Measurements from ENCODE around the gene ACOT11. TPM values are rescaled to one million over a fixed set of nuclear protein-coding genes. Genes with fewer than 3 reads are reported as not detected.

ACOT11 gene
- total RNA-seq, 2 experiments from 2014 or later = 0.50 to 0.91 TPM

- peaks cover 0 to 2% of the 10 kb centered on the region in 2 experiments for H3K27me3 ChIP-seq (ENCODE audit: control insufficient read depth in 1 of 2, insufficient read depth in 2 of 2, low read length in 2 of 2)
- Mint-ChIP-seq H3K9me3 (peaks cover 3% of the 10 kb centered on the region), H3K27me3 (no peaks in the 10 kb centered on the region), H3K4me1 (ENCODE audit: low read depth) (no peaks in the 10 kb centered on the region), H3K27ac (no peak overlapping the region), H3K36me3 (ENCODE audit: low read depth) (no peaks in the 10 kb centered on the region), H3K4me3 (no peak overlapping the region)
- H3K36me3 ChIP-seq (ENCODE audit: insufficient read depth, low read length) = no peaks in the 10 kb centered on the region
- no peaks in the 10 kb centered on the region for H3K9me3 ChIP-seq (ENCODE audit: control insufficient read depth in 1 of 2, insufficient read depth in 1 of 2, low read length in 2 of 2)
- POLR2A ChIA-PET = no interaction called here
- CTCF ChIA-PET = no interaction called here
- intact Hi-C loops (cut with DNase I, micrococcal nuclease) = no loop called here
- no peaks in the 10 kb centered on the region for H3K4me1 ChIP-seq (ENCODE audit: insufficient read depth, low read length)
- H3K4me3 ChIP-seq (ENCODE audit: low read length) = no peak overlapping the region
- TF ChIP-seq CTCF (IDR thresholded peaks at IDR 0.05) = no peak
- H3K27ac ChIP-seq (ENCODE audit: low read depth in 1 of 2, low read length in 2 of 2) = no peak overlapping the region
- DNase-seq = no peak
- no peak for ATAC-seq (ENCODE audit: poor library complexity)
These were observed 11.1 kb downstream of the ACOT11 start for GRCh38 chr1:54559111-54559548.

DNA sequence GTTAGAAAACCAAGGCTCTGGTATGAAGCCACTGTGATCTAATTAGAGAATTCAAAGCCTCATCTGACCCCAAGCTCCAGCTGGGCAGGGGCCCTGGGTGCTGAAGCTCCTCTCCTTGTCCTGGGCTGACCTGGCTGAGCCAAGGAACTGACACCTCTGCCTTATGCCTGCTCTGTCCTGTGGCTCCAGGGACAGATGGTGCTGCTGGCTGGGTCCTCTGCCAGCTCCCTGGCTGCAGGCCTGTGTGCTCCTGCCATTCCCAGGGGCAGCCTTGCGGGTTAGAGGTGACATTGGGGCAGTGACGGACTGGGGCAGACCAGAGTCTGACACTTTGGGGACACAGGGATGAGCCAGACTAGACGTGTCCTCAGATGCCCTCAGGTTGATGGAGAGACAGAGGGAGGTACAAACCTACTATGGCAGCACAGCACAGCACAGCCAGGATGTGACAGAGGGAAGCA, 11.8 kb downstream of the ACOT11 start:
- H3K4me1 ChIP-seq (ENCODE audit: insufficient read depth, low read length) = peaks cover 3% of the 10 kb centered on the region
- POLR2A ChIA-PET = no interaction called here
- peaks cover 0 to 2% of the 10 kb centered on the region in 2 experiments for H3K27me3 ChIP-seq (ENCODE audit: control insufficient read depth in 1 of 2, insufficient read depth in 2 of 2, low read length in 2 of 2)
- no peaks in the 10 kb centered on the region for H3K36me3 ChIP-seq (ENCODE audit: insufficient read depth, low read length)
- intact Hi-C loops (cut with DNase I, micrococcal nuclease) = no loop called here
- no peak overlapping the region for H3K4me3 Mint-ChIP-seq
- H3K27me3 Mint-ChIP-seq = no peaks in the 10 kb centered on the region
- no peaks in the 10 kb centered on the region for H3K36me3 Mint-ChIP-seq (ENCODE audit: low read depth)
- peaks cover 3% of the 10 kb centered on the region for H3K9me3 Mint-ChIP-seq
- no peaks in the 10 kb centered on the region for H3K9me3 ChIP-seq (ENCODE audit: control insufficient read depth in 1 of 2, insufficient read depth in 1 of 2, low read length in 2 of 2)
- ATAC-seq (ENCODE audit: poor library complexity) (no peak), DNase-seq (no peak)
- CTCF ChIA-PET = no interaction called here
- H3K4me3 ChIP-seq (ENCODE audit: low read length) = no peak overlapping the region
- H3K27ac ChIP-seq (ENCODE audit: low read depth in 1 of 2, low read length in 2 of 2) = no peak overlapping the region
- no peaks in the 10 kb centered on the region for H3K4me1 Mint-ChIP-seq (ENCODE audit: low read depth)
- TF ChIP-seq CTCF (IDR thresholded peaks at IDR 0.05) = no peak
- no peak overlapping the region for H3K27ac Mint-ChIP-seq

DNA sequence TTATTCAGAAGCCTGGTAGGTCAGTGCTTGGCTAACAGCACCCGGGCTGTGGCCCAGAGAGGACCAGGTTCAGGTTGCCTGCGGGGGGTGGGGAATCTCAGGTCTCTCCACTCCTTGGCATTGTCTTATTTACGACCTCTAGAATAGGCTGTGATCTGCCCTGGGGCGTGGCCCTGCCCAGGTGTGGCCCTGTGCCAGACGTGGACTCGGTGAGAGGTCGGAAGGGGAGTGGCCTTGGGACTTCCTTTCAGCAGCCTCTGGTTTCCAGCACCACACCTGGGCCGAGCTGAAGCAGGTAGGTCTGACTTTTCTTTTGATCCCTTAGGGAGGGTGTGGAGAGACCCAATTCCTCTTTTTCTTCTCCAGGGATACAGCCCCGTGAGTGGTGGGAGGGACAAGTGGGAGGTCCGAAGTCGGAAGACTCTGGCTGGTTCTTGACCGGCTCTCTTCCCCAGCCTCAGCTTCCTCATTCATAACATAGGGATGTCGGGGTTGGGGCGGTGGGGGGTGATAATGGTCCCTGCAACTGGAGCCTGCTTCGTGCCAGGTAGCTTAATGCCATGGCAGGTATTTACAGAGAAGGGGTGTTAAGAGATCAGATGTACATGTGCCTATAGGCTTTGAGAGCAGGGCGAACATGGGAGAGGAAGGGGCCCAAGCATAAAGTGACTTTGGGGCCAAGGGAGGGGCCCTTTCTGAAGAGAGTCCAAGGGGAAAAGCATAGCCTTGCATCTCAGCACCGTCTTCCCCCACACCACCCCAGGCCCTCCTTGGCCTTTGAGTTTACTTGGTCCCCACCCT, 16.5 kb downstream of the ACOT11 start:
- H3K36me3 ChIP-seq (ENCODE audit: insufficient read depth, low read length) = no peaks in the 10 kb centered on the region
- ATAC-seq (ENCODE audit: poor library complexity) (no peak), DNase-seq (no peak)
- CTCF ChIA-PET = no interaction called here
- no peaks in the 10 kb centered on the region for H3K9me3 ChIP-seq (ENCODE audit: control insufficient read depth in 1 of 2, insufficient read depth in 1 of 2, low read length in 2 of 2)
- H3K27ac ChIP-seq (ENCODE audit: low read depth in 1 of 2, low read length in 2 of 2) = no peak overlapping the region
- H3K4me3 ChIP-seq (ENCODE audit: low read length) = no peak overlapping the region
- no peak for TF ChIP-seq CTCF (IDR thresholded peaks at IDR 0.05)
- peaks cover 0 to 2% of the 10 kb centered on the region in 2 experiments for H3K27me3 ChIP-seq (ENCODE audit: control insufficient read depth in 1 of 2, insufficient read depth in 2 of 2, low read length in 2 of 2)
- POLR2A ChIA-PET = no interaction called here
- H3K4me3 Mint-ChIP-seq = no peak overlapping the region
- H3K27ac Mint-ChIP-seq = no peak overlapping the region
- intact Hi-C loops (cut with DNase I, micrococcal nuclease) = no loop called here
- H3K27me3 Mint-ChIP-seq = no peaks in the 10 kb centered on the region
- H3K4me1 Mint-ChIP-seq (ENCODE audit: low read depth) = no peaks in the 10 kb centered on the region
- H3K36me3 Mint-ChIP-seq (ENCODE audit: low read depth) = no peaks in the 10 kb centered on the region
- H3K4me1 ChIP-seq (ENCODE audit: insufficient read depth, low read length) = peaks cover 3% of the 10 kb centered on the region
- no peaks in the 10 kb centered on the region for H3K9me3 Mint-ChIP-seq
